ENCODE results near the gene RTP3.

RTP3 gene

GRCh38 chr3:46497556-46498265 is at the start of gene RTP3:
TSS of gene RTP3 (plus strand) at chr3:46497976. CDS start at chr3:46498063, 87 bp downstream.
- no peak for DNase-seq (ENCODE audit: low read depth)

- DNase-seq (ENCODE audit: low read depth), result no peak
Observed at GRCh38 chr3:46448721-46449120, 49.1 kb upstream of the RTP3 start.

- no peak for DNase-seq (ENCODE audit: low read depth)
Observed at GRCh38 chr3:46449755-46450552, 47.8 kb upstream of the RTP3 start.

GRCh38 chr3:46453526-46454208 is 44.1 kb upstream of the RTP3 start:
- no peak for DNase-seq (ENCODE audit: low read depth)

- DNase-seq (ENCODE audit: low read depth), result no peak
Observed at GRCh38 chr3:46454209-46454595, 43.6 kb upstream of the RTP3 start.

GRCh38 chr3:46454606-46455005 is 43.2 kb upstream of the RTP3 start:
- DNase-seq (ENCODE audit: low read depth), result no peak

- DNase-seq (ENCODE audit: low read depth), result no peak
Observed at GRCh38 chr3:46455231-46456115, 42.3 kb upstream of the RTP3 start.

- DNase-seq (ENCODE audit: low read depth), result no peak
Observed at GRCh38 chr3:46456118-46456517, 41.7 kb upstream of the RTP3 start.

- no peak for DNase-seq (ENCODE audit: low read depth)
Observed at GRCh38 chr3:46460051-46460450, 37.7 kb upstream of the RTP3 start.

GRCh38 chr3:46462111-46462510 is 35.7 kb upstream of the RTP3 start:
- DNase-seq (ENCODE audit: low read depth), result no peak

GRCh38 chr3:46462511-46462910 is 35.3 kb upstream of the RTP3 start:
- no peak for DNase-seq (ENCODE audit: low read depth)

GRCh38 chr3:46463120-46463867 is 34.5 kb upstream of the RTP3 start:
- no peak for DNase-seq (ENCODE audit: low read depth)

- no peak for DNase-seq (ENCODE audit: low read depth)
Observed at GRCh38 chr3:46463868-46464241, 33.9 kb upstream of the RTP3 start.

- no peak for DNase-seq (ENCODE audit: low read depth)
Observed at GRCh38 chr3:46464326-46465195, 33.2 kb upstream of the RTP3 start, which contains the start of gene LTF. TSS of gene LTF (minus strand) at chr3:46464905. CDS start at chr3:46464867, 38 bp downstream.

- DNase-seq (ENCODE audit: low read depth), result no peak
Observed at GRCh38 chr3:46465196-46465520, 32.6 kb upstream of the RTP3 start.

GRCh38 chr3:46466273-46466672 is 31.5 kb upstream of the RTP3 start:
- no peak for DNase-seq (ENCODE audit: low read depth)

- no peak for DNase-seq (ENCODE audit: low read depth)
Observed at GRCh38 chr3:46466871-46467403, 30.8 kb upstream of the RTP3 start.

- no peak for DNase-seq (ENCODE audit: low read depth)
Observed at GRCh38 chr3:46467562-46467961, 30.2 kb upstream of the RTP3 start.

GRCh38 chr3:46468753-46469600 is 28.8 kb upstream of the RTP3 start:
- DNase-seq (ENCODE audit: low read depth), result no peak

Measured in activated T-helper 9 cell treated with anti-CD3 and anti-CD28 coated beads, Interleukin-2, amount 50 U/mL, for 16 hours (primary cell).